GM18511 (cell line): Measurements from ENCODE around the gene FXYD6.

Source experiments
- ATAC-seq: cut with Tn5 transposase; IDR thresholded peaks from one replicate; pipeline ENCODE4 v1.9.1; 2021; ENCODE audit warnings: mild to moderate bottlenecking, moderate library complexity; ENCODE audit not compliant: unreplicated experiment

Gene FXYD6

DNA sequence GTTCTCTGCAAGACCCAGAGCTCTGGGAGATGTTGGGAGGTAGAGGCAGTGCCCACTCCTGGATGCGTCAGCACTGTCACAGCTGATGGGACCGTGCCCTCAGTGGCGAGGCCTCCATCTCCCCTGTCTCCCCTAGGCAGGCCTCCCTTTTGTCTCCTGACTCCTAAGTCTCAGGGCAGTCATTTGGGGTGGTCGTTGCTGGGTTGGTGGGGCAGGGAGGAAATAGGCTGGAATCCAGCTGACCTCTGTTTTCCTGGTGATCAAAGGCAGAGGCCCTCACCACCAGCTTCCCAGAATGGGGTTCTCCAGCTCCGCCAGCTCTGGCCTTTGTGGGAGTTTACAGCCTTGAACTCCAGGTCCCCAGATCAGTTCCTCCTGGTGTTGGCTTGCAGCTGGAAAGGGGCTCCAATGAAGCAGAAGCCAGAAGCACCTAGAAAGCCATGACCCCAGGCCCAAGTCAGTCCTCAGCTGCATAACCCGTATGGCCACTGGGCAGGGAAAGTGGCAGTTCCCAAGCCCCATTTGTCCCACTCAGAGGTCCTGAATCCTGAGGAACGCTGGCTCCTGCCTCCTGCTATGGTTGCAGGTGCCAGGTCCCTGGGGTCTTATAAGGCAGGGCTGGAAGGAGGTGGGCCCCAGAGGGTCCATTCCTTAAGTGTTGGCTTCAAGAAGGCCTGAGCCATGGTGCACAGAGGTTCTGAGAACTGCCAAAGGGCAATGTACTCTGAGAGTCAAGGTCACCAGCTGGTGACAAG is 44.6 kb downstream of the FXYD6 start:
- no peak for ATAC-seq

DNA sequence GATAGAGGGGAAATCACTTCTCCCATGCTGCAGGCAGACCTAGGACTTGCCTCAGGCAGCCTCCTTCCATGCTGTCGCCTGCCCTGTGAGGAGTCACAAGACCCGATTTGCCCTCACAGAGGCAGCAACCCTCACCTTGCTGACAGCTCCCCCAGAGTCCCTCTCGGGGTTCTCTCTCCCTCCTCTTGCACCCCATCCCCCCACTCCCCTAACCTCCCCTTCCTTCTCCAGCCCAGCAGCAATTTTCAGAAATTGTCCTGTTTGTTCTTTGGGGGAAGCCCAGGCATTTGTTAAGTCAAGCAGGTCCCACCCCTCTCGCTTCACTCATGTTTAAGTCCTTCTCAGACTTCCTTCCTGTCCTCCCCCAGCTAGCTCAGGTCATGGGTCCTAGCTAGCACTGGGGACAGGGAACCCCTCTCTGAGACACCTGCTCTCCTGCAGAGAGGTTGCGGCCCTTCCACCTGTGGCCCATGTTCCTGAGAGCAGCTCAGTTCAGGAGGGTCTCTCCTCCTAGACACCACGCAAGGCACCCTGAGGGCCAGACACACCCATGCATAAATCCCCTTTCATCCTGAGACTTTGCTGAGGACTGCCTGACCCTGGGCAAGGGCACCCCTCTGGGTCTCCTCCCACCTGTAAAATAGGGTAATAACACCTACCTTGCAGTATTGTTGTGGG is 45.6 kb downstream of the FXYD6 start:
- no peak for ATAC-seq

DNA sequence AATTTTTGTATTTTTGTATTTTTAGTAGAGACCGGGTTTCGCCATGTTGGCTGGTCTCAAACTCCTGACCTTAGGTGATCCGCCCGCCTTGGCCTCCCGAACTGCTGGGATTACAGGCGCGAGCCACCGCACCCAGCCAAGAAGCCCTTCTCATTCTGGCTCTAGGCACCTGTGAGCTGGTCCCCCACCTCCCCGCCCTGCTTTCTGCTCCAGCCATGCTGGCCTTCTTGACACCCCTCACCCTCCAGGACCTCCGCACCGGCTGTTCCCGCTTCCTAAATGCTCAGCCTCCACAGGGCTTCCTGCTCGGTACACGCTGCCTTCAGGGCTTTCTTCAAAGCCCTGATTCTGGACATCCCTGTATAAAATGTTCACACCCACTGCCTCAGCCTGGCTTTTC is 46.4 kb downstream of the FXYD6 start:
- ATAC-seq: no peak

DNA sequence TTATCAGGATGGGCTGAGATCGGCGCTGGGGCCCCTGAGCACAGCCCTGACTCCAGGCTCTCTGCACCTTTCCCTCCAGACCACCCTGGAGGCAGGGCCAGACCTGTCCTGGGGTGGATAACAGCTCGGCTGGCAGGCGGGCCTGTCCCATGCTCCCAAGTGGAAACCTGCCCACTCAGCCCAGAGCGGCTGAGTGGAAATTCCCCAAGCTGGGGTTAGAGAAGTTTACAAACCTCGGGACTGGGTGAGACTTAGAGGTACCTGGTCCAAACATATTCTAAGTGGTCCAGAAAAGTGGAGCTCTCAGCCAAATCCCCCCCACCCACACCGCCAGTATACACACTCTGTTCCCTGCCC is 47.1 kb downstream of the FXYD6 start:
- ATAC-seq: no peak

DNA sequence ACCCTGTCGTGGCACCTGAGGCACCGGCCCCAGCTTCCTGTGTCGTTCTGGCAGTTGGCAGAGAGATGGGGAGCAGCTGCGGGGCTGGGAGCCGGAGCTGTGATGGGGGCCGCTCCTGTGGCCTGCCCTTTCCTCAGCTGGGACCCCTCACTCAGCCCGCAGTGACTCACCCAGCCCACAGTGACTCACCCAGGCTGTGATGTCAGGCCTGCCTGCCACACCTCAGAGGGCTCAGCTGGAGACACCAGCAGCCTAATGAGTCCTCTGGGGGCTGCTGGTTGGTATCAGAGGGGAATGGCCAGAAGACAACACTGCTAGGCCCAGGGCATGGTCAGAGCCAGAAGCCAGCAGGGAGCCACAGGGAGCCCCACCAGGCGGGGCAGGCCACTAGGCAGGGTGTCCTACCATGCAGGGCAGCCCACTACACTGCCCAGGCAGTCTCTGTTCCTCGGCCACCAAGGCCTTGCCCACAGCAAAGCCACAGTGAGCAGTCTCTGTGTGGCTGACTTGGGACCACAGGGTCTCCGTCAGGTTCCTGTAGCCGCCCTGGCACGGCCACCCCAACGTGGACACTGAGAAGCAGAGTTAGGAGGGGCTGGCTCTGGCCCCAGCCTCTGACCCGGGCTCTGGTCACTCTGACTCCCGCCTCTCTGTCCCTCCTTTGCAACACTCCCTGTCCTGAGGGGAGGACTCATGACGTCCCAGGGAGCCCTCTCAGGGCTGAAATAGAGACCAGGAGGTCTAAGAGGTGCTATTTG is 47.7 kb downstream of the FXYD6 start:
- peak; percentile 73 for ATAC-seq

DNA sequence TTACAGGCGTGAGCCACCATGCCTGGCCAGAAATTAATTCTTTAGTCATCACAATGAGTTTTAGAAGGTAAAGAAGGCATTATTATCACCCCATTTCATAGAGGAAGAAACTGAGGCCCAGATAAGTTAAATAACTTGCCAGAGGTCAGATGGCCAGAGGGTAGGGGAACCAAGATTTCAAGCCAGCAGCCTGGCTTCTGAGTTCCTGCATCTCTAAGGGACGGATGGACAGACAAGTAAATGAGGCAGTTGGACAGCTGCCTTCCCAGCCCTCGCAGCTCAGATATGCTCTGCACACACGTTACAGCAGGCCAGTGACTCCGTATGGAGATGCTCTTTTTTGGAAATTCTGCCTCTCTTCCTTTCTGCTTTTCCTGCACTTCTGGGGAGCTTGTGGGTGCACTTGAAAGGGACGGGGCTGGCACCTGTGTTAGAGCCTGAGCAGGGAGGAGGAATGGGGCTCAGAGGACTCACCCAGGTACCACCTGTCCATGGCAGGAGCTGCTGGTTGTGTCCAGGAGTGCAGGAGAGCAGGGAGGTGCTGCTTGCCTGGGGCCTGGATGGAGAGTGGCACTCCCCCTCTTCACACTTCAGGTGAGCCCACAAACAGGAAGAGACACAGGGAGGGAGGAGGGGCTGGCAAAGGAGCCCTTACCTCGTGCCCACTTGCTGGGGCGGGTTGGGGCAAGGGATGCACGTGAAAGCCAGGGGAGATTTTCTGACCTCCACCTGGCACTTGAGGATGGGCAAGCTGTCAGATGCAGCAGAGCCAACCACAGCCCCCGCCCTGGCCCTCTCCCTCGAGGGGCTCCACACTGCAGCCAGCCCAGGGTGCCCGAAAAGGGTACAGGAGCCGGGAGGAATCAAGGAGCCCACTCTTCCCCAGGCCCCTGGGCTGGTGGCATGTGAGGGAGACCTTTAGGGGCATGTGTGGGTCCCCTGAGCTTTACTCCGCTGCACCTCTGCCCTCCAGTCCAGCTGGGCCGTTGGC is 48.6 kb downstream of the FXYD6 start:
- no peak for ATAC-seq

DNA sequence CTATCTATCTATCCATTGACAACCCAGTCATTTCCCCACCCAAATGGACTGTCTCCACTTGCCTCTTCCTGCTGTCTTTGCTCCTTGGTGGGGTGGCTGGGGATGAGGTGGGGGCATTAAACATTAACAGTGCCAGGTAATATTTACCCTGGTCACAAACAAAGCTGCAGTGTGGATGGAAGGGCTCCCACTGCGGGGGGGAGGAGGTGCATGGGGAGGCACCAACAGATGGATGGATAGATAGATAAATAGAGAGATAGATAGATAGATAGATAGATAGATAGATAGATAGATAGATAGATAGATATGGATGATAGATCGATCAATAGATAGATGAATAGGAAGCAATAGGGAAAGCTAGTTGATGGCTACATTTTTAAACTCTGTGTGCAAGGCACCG is 49.6 kb downstream of the FXYD6 start:
- no peak for ATAC-seq

DNA sequence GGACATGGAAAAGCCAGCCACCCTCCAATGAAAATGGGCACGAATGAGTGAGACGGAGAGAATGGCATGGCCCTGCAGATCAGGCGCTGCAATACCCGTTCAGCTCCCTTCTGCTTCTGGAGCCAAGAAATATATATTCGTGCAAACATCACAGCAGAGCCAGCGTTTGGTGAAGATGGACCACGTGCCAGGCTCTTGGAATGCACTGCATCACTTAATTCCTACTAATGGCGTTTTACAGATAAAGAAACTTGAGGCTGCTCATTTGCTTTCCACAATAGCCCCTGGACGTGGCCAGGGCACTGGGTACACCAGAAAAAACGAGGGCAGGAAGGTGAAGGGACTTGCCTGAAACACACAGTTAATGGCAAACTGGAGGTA is 50.3 kb downstream of the FXYD6 start:
- no peak for ATAC-seq

DNA sequence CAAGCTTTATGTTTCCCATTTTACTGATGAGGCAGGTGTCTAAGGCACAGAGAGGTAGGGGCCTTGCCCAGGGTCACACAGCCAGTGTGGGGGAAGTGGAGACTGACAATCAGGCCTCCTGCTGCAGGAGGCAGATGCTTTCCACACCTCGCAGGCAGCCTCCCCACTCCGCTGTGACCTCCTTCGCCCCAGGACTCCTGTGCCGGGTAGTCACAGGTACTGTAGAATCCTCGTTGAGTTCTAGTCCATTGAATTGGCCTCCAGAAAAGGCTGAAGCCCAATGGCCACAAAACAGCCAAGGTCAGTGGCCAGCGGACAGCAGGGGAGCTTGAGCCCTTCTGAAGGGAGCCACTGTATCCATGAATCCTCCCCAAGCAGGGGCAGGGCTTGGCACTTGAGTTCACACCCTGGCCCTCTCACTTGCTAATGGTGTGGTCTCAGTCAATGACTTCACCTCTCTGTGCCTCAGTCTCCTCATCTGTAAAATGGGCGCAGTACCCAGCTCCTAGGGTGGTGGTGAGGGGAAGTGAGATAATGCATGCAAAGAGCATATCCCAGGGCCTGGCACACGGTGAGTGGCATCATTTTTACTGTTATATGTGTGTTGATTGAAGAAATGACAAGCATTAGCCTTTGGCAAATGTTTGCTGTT is 50.8 kb downstream of the FXYD6 start:
- no peak for ATAC-seq

DNA sequence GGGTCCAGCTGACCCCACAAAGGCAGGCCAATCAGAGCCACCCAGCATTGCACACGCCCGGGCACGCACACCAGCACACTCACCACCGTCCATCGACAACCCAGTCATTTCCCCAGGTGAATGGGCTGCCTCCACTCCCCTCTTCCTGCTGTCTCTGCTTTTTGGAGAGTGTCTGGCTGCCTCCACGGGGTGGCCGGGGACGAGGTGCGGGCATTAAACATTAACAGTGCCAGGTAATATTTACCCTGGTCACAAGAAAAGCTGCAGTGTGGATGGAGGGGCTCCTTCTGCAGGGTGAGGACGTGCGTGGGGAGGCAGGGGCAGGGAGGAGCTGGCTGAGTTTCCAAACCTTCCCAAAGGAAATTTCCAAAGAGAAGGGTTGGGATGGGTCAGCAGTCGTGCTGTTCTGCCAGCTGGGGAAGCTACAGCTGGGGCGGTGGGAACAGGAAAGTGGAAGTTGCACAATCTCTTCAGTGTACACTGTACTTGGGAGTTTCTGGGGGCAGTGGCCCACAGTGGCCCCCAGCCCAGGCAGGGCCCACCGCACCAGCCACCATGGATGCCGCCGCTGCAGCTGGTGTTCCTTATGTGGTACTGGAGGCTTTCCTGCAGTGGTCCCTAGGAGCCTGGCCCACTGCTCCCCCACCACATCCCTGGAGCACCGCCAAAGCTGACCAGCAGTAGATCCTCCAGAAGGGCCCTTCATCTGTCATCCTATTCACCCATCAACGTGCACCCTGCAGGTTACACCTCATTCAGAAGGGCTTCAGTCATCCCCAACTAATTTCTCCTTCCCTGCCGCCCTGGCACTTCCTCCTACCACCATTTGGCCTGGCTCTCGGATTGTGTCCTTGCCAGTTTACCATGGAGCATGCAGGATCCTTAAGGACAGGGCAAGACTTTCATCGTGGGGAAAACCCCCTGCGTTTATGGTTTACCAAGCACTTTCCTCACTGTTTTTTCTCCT is 51.6 kb downstream of the FXYD6 start, which contains the start of gene FXYD2:
Gene FXYD2, minus strand, starts transcription at position 174 of the 967 bp plus-strand sequence. Its CDS starts 66 bp downstream, at position 108.
- no peak for ATAC-seq

DNA sequence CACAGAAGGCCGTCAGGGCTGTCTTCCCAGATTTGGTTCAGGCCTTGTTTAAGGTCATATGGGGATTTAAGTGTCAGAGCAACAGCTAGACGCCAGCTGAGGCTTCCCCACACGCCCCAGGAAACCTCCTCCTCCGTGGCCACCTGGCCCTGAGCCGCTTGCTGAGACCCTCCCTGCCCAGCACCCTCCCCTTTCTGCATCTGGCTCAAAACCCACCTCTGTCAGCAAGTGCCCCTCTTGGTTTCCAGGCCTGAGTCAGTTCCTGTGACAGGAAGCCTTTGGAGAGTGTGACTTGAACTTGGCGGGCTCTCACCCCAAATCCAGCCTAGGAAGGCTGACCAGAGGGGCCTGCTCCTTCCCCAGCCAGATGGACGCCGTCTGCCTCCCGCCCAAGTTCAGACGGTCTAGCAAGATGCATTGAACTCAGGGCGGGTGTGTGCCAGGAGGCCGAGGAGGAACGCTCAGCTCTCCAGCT is 52.5 kb downstream of the FXYD6 start:
- no peak for ATAC-seq

DNA sequence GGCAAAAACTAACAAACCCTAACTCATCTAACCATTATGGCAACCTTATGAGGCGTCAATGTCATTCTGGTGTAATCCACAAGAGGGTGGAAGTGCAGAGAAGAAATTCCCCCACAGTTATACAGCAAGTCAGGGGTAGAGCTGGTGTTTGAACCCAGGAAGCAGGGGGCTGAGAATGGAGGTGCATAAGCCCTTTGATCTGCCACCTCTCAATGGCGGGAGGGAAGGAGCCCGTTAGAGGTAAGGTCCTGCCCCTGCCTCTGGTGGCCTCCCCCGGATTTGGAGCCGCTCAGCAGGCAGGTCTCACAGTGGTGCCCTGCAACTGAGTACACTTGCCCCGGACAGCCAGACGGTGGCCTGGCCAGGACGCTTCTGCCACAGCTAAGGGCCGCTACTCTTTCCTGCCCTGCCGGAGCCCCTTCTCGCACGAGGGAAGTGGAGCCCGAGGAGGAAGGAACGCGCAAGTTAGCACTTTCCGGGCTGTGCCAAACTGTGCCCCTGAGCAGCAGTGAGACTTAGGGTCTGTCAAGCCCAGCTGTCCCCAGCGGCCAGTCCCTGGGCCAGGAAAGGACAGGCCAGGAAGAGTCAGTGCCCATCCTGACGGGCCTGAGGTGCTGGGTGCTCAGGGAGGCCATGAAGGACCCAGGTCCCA is 53.0 kb downstream of the FXYD6 start:
- no peak for ATAC-seq

DNA sequence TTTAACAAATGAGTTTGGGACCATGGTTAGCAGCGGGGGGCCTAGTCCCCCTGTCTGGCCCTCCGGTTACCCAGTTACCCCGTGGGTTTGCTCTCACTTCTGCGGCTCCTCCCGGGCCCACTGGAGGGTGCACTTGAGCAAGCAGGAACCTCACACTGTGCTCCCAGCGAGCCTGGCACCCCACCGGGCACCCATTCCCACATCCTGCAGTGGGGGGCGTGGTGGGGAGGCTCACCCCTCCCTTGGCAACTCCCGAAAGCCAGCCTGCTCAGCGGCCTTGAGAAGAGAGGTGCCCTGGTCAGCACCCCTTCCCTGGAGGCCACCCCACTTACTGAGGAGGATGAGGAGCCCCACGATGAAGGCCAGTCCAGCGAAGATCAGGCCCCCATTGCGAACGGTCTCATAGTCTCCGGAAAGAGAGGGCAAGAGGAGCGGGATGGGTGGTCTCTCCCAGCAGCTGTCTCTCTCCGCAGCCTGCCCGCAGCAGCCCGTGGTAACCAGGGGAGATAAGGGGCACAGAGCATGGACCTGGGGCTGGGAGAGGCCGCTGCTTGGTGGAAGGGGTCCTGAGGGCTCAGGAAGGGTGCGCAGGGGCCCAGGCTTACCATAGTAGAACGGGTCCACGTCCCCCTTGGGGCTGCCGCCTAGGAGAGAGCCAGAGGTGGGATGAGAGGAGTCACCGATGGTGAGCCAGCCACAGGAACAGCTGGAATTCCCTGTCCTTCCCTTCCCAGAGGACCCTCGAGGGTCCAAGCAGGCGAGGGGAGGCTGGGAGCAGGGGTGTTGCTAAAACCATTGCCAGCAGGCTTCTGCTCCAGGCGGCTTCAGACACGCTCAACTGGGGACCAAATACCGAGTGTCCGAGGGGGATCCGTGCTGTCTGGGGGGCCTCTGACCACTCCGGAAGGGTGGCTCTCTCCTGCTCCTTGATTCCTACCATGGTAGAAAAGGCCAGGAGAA is 54.1 kb downstream of the FXYD6 start:
- ATAC-seq: no peak

DNA sequence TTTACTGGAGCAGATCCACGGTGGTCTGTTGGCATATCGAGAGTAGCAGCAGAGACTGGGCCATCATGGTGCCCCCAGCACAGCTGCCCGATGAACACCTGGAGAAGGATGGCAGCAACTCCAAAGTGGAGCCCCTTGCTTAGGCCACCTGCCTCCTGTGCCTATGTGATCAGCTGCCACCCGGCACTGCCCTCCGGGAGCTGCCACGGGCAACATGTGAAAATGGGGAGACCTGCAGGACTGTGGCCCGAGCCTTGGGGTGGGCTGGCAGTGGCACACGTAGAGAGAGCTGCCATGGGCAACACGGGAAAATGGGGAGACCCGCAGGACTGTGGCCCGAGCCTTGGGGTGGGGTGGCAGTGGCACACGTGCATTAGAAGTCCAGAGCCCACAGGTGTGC is 55.0 kb downstream of the FXYD6 start:
- ATAC-seq: no peak

DNA sequence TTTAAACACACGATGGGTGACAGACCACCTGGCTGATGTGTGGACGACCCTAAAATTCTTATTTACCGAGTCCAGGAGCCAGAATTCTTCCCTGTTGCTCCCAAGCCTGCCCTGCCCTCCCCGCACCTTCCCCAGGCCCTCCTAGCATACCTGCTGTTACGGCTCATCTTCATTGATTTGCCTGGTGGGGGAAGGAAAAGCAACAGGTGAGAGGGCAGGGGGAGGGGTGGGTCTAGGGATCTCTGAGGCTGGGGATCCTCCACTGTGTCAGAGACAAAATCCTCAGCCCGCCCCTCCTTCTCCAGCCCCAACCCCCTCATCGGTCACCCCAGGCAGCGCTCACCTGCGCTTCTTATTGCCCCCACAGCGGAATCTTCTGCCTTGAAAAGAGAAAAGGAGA is 55.9 kb downstream of the FXYD6 start:
- ATAC-seq: no peak

DNA sequence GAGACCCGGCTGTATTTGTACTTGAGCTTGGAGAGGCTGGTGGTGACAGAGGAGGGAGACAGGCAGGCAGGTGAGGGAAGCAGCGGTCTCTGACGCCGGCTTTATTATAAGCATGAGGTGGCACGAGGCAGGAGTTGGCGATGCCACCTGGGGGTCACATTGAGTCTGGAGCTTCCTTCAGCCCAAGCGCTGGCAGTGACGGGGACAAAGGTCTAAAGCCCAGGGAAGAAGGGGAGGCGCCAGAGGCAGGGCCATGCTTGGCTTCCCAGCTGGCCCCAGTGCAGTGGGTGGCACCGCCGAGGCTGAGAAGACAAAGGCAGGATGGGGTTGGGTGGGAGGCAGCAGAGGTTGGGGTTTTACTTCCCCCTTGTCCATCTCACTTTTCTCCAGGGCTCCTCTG is 56.4 kb downstream of the FXYD6 start:
- ATAC-seq: no peak
